Measurements from ENCODE around the gene TPRG1L. TPM values are rescaled to one million over a fixed set of nuclear protein-coding genes. Genes with fewer than 3 reads are reported as not detected.

The TPRG1L gene
- total and polyA plus RNA-seq, 2 of the 4 experiments (the other 2 are of a cell fraction): 25.3 to 39.5 TPM

DNA sequence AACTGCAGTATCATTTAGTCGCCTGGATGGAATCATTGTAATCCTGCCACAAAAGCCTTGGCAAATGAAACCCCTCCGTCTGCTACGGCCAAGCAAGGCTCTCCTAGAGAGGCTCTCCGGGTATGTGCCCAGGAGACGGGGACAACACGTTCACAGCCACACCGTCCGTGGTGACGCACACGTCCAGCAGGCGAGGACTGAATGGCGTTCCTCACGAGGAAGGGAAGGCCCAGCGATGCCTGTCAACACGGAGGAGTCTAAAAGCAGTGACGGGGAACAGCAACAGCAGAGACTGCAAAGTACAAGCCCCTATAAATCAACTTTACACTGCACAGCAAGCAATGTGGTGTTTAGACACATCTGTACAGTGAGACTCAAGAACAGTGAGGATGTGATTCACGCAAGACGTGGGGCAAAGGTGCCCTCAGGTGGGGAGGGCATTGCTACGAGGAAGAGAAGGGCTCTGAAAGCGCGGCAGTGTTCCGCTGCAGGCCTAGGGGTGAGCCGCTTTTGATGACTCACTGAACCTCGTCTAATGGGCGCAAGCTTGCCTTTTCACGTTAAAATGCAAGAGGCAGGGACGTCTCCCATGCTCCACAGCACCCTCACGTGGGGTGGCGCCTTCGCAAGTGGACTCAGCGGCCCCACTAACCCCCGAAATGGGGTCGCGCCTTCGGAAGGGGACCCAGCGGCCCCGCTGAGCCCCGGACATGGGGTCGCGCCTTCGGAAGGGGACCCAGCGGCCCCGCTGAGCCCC is 18.3 kb downstream of the TPRG1L start:
- H3K4me3 ChIP-seq (ENCODE audit: insufficient read depth, low read depth, low read length): no peak overlapping the region
- no peak overlapping the region for H4K8ac ChIP-seq (ENCODE audit: low read depth in 2 of 2, low read length in 2 of 2)
- dilution Hi-C loops (cut with HindIII; ENCODE audit: low sequenced_read_pairs, unreplicated experiment): no loop called here
- H4K5ac ChIP-seq (ENCODE audit: low read depth, low read length): no peak overlapping the region
- no peak overlapping the region for H2BK20ac ChIP-seq (ENCODE audit: low read depth, low read length)
- H2BK15ac ChIP-seq (ENCODE audit: low read depth, low read length): no peak overlapping the region
- no peaks in the 10 kb centered on the region for H3K4me1 ChIP-seq (ENCODE audit: control insufficient read depth, insufficient read depth, low read length)
- no peak overlapping the region for H3K18ac ChIP-seq (ENCODE audit: low read depth, low read length)
- H4K20me1 ChIP-seq (ENCODE audit: insufficient read depth, low read length): no peaks in the 10 kb centered on the region
- H3K9me3 ChIP-seq (ENCODE audit: control insufficient read depth, insufficient read depth, low read length): no peaks in the 10 kb centered on the region
- 89% methylated on average over 14 of the region's 43 CpGs; no CpG with 5 or more reads in 1 of the 2 experiments for WGBS, 2 experiments (ENCODE audit: extremely low coverage in 2 of 2, insufficient read length in 1 of 2)
- H2AK5ac ChIP-seq (ENCODE audit: low read depth, low read length): no peak overlapping the region
- H2AFZ ChIP-seq (replicated peaks; ENCODE audit: low read length, poor library complexity): peak overlapping the region; percentile 18
- intact Hi-C loops (cut with micrococcal nuclease): no loop called here
- H3K27me3 ChIP-seq (ENCODE audit: control insufficient read depth, insufficient read depth, low read length): no peaks in the 10 kb centered on the region
- H4K91ac ChIP-seq (ENCODE audit: insufficient read depth, low read depth, low read length): no peak overlapping the region
- no peak overlapping the region for H3K14ac ChIP-seq (replicated peaks; ENCODE audit: low read depth, low read length)
- in situ Hi-C loops (cut with MboI; ENCODE audit: low sequenced_read_pairs): no loop called here
- H3K9me1 ChIP-seq (ENCODE audit: insufficient read depth, low read length): 0 out of 2 replicates have a peak, but pooled peaks cover 3% of the 10 kb centered on the region
- H3K56ac ChIP-seq (ENCODE audit: extremely low read depth, insufficient read depth, low read length): no peak overlapping the region
- no TSS peak for BruUV-seq (replicated peaks)
- no peak overlapping the region for H3K4ac ChIP-seq (ENCODE audit: low read depth, low read length)
- no peak overlapping the region for H2BK120ac ChIP-seq (ENCODE audit: low read depth, low read length)
- CTCF ChIA-PET: interaction anchor here (0.8 kb wide), 1 partner anchor 81 kb away, joined by 3 read pairs; no protein-coding TSS in a partner anchor
- no peak for DNase-seq
- H3K9ac ChIP-seq (ENCODE audit: low read depth, low read length): no peak overlapping the region
- TF ChIP-seq RAD21 (IDR thresholded peaks at IDR 0.05; ENCODE audit: low read length) (no peak), RFX5 (IDR thresholded peaks at IDR 0.05; ENCODE audit: low read depth, low read length) (no peak), MAFK (IDR thresholded peaks at IDR 0.05; ENCODE audit: low read depth, low read length) (no peak), POLR2A (IDR thresholded peaks at IDR 0.05; ENCODE audit: low read depth, low read length) (no peak), SMC3 (IDR thresholded peaks at IDR 0.05; ENCODE audit: low read depth, low read length) (no peak), MXI1 (IDR thresholded peaks at IDR 0.05; ENCODE audit: borderline replicate concordance, low read depth, low read length) (no peak), FOS (IDR thresholded peaks at IDR 0.05; ENCODE audit: low read depth, low read length) (no peak)
- peaks cover 38% of the 10 kb centered on the region for H3K36me3 ChIP-seq (ENCODE audit: control insufficient read depth, insufficient read depth, low read length)
- POLR2A ChIA-PET (ENCODE audit: unreplicated experiment): no interaction called here
- H2AK9ac ChIP-seq (replicated peaks; ENCODE audit: low read depth, low read length, poor library complexity): no peak overlapping the region
- H2BK5ac ChIP-seq (ENCODE audit: low read depth, low read length, poor library complexity, severe bottlenecking): no peak overlapping the region
- ATAC-seq (ENCODE audit: low read depth): no peak
- no peak overlapping the region for H3K27ac ChIP-seq (ENCODE audit: insufficient read depth, low read length)
- H3K23ac ChIP-seq (ENCODE audit: low read depth, low read length): no peak overlapping the region
- H3K79me1 ChIP-seq (ENCODE audit: low read depth in 1 of 2, low read length in 2 of 2): peaks cover 0 to 5% of the 10 kb centered on the region in 2 experiments; a peak in 1 of 4 replicates
- no peak overlapping the region for H3K4me2 ChIP-seq (ENCODE audit: low read depth, low read length)

Data from IMR-90 (cell line).